HG03045 (cell line): ENCODE results near the gene ZDHHC24.

Experiments used
- ATAC-seq: cut with Tn5 transposase; IDR thresholded peaks from one replicate; pipeline ENCODE4 v1.9.1; 2021; ENCODE audit warnings: mild to moderate bottlenecking, moderate library complexity; ENCODE audit not compliant: unreplicated experiment

ZDHHC24 gene

DNA sequence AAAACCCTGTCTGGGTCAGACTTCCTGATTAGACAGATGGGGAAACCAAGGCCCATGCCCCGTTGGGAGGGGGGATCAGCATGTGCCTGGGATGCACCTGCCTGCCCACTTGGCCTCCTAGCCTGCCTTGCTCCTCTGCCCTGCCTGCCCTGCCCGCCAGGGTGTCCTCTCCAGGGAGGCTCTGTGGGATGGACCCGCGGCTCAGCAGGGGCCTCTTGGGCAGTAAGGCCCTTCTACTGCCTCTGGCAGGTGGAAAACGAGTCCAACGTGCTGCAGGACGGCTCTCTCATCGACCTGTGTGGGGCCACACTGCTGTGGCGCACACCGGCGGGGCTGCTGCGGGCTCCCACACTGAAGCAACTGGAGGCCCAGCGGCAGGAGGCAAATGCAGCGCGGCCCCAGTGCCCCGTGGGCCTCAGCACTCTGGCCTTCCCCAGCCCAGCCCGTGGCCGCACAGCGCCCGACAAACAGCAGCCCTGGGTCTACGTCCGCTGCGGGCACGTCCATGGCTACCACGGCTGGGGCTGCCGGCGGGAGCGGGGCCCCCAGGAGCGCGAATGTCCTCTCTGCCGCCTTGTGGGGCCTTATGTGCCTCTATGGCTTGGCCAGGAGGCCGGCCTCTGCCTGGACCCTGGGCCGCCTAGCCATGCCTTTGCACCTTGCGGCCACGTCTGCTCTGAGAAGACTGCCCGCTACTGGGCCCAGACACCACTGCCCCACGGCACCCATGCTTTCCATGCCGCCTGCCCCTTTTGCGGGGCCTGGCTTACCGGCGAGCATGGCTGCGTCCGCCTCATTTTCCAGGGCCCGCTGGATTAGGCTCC lies 70.3 kb downstream of the ZDHHC24 start:
- no peak for ATAC-seq

DNA sequence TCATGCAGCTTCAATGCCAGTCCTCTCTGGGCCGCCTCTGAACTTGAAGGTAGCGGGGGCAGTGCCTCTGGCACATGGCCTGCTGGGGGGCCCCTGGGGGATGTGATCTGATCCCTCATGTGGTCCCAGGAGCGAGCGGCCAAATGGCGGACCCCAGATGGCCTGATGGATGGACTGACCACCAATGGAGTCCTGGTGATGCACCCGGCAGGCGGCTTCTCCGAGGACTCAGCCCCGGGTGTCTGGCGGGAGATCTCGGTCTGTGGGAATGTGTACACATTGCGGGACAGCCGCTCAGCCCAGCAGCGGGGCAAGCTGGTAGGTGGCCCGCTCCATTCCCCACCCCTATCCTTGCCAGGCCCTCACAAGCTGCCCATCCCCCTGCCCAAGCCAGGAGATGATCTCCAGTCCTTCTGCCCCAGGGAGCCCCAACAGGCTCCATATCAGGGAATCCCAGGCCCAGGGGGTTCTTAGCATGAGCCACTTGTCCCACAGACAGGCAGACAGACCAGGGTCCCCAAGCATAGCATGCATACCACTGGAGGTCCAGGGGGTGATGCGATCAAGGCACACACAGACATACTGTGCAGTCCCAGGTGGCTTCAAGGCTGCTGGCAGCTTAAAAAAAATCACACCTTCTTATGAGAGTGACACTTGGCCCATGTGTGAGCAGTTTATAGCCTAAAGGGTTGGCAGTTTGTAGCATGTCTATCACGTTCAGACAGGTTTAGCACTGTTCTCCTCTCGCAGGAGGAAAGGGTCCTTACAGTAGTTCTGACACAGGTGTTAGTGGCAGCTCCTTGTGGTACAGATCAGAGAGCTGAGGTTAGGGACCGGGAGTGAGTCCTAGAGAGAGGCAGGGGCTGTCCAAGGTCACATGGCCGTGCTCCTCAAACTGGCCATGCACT lies 72.0 kb downstream of the ZDHHC24 start:
- no peak for ATAC-seq

DNA sequence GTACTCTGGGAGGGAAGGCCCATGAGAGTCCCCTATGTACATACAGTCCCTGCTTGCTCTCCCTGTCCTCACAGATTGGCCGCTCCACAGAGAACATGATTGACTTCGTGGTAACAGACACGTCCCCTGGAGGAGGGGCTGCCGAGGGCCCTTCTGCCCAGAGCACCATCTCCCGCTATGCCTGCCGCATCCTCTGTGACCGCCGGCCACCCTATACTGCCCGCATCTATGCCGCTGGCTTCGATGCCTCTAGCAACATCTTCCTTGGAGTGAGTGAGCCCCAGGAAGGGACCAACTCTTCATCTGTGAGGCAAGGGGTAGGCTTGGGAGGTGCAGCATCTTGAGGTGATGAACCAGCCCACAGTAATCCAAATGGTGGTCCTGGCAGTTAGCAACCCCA lies 72.7 kb downstream of the ZDHHC24 start:
- no peak for ATAC-seq

DNA sequence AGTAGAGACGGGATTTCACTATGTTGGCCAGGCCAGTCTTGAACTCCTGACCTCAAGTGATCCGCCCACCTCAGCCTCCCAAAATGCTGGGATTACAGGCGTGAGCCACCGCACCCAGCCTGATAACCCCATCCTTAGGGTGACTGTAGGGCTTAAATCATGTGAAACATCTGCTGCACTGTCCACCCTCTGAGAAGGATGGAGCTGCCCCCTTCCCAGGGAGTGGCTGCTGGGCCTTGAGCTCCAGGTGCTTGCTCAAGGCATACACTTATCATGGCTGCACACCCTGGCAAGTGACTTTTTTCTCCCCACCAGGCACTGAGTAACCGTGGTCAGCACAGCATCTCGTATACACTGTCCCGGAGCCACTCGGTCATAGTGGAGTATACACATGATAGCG lies 73.8 kb downstream of the ZDHHC24 start:
- no peak for ATAC-seq

DNA sequence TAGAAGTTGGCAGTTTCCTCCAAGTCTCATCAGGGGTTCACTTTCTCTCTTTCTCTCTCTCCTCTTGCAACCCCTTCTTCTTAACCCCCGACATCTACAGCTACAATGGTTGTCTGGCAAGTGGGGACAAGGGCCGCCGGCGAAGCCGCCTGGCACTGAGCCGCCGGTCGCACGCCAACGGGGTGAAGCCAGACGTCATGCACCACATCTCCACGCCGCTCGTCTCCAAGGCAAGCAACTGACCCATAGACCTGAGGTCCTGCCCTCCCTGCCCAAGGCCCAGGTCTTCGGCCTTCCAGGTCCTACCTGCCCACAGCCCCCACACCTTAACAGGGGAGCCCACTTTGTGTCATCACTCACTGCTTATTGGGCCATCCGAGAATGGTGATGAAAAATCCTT lies 74.7 kb downstream of the ZDHHC24 start:
- ATAC-seq: no peak
